ENCODE measurements around the gene RING1. TPM values are rescaled to one million over a fixed set of nuclear protein-coding genes. Genes with fewer than 3 reads are reported as not detected.

RING1 gene
- total and polyA plus RNA-seq, 2 donors from 2014 or later, result 47.2 to 48.6 TPM

DNA sequence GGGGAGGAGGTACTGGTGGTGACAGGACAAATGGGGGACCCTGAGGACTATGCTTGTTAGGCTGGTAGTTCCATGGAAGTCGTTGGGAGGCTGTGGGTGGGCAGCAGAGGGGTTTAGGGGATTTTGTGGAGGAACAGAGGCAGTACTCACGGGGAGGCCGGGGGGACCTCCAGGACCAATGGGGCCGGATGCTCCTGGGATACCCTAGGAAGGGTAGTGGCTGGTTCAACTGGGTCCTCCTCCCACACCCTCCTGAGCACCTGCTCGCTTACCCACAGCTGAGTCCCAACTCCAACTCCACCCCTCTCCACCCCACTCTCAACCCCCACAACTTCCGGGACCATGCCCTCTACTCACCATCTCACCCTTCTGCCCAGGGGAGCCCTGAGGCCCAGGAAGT, 41.9 kb upstream of the RING1 start:
- intact Hi-C loops (cut with DNase I), result no loop called here
- Histone ChIP-seq H3K4me3 (ENCODE audit: low read length in 3 of 3) (no peak overlapping the region), H3K27ac (ENCODE audit: low read depth in 2 of 2, low read length in 2 of 2) (no peak overlapping the region), H3K27me3 (ENCODE audit: control insufficient read depth, insufficient read depth, low read length) (no peaks in the 10 kb centered on the region), H3K9ac (ENCODE audit: low read length in 3 of 3) (no peak overlapping the region), H3K36me3 (ENCODE audit: control insufficient read depth in 2 of 3, insufficient read depth in 3 of 3, low read length in 3 of 3) (no peaks in the 10 kb centered on the region), H3K9me3 (ENCODE audit: control insufficient read depth in 2 of 3, insufficient read depth in 1 of 3, low read length in 3 of 3) (no peaks in the 10 kb centered on the region), H3K4me1 (ENCODE audit: control insufficient read depth in 2 of 3, insufficient read depth in 2 of 3, low read depth in 1 of 3, low read length in 3 of 3) (peaks cover 0 to 4% (median 0%) of the 10 kb centered on the region in 3 donors)
- FAIRE-seq (no peak), DNase-seq (no peak)
- TF ChIP-seq CTCF (IDR thresholded peaks at IDR 0.05; ENCODE audit: borderline replicate concordance, extremely low read depth, insufficient read depth), result no peak

DNA sequence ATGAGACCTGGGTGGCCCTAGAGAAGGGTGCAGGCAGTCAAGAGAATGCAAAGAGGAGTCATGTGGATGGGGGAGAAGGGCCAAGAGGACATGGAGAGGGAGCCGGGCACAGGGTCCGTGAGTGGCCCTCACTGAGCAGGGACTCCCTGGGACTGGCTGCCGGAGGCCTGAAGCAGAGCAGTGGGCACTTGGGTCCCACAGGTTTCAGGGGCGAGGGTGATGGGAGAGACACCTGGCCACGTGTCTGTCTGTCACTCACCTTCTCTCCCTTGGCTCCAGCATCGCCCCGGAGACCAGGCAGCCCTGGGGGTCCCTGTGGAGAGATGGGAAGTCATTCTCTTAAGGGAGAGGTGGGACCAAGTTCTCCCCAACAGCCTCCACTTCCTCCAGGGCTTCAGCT, 41.5 kb upstream of the RING1 start:
- H3K4me1 ChIP-seq (ENCODE audit: control insufficient read depth in 2 of 3, insufficient read depth in 2 of 3, low read depth in 1 of 3, low read length in 3 of 3), result peaks cover 0 to 3% (median 0%) of the 10 kb centered on the region in 3 donors
- DNase-seq (no peak), FAIRE-seq (no peak)
- no peak overlapping the region for H3K27ac ChIP-seq (ENCODE audit: low read depth in 2 of 2, low read length in 2 of 2)
- no peaks in the 10 kb centered on the region for H3K36me3 ChIP-seq (ENCODE audit: control insufficient read depth in 2 of 3, insufficient read depth in 3 of 3, low read length in 3 of 3)
- H3K27me3 ChIP-seq (ENCODE audit: control insufficient read depth, insufficient read depth, low read length), result no peaks in the 10 kb centered on the region
- intact Hi-C loops (cut with DNase I), result no loop called here
- no peaks in the 10 kb centered on the region for H3K9me3 ChIP-seq (ENCODE audit: control insufficient read depth in 2 of 3, insufficient read depth in 1 of 3, low read length in 3 of 3)
- no peak for TF ChIP-seq CTCF (IDR thresholded peaks at IDR 0.05; ENCODE audit: borderline replicate concordance, extremely low read depth, insufficient read depth)
- no peak overlapping the region for H3K4me3 ChIP-seq (ENCODE audit: low read length in 3 of 3)
- H3K9ac ChIP-seq (ENCODE audit: low read length in 3 of 3), result no peak overlapping the region

GRCh38 chr6:33167374-33168283, 40.7 kb upstream of the RING1 start:
- H3K9ac ChIP-seq (ENCODE audit: low read length in 3 of 3), result no peak overlapping the region
- no peak for TF ChIP-seq CTCF (IDR thresholded peaks at IDR 0.05; ENCODE audit: borderline replicate concordance, extremely low read depth, insufficient read depth)
- H3K4me3 ChIP-seq (ENCODE audit: low read length in 3 of 3), result no peak overlapping the region
- FAIRE-seq (no peak), DNase-seq (no peak)
- H3K27ac ChIP-seq (ENCODE audit: low read depth in 2 of 2, low read length in 2 of 2), result no peak overlapping the region
- no peaks in the 10 kb centered on the region for H3K36me3 ChIP-seq (ENCODE audit: control insufficient read depth in 2 of 3, insufficient read depth in 3 of 3, low read length in 3 of 3)
- intact Hi-C loops (cut with DNase I), result no loop called here
- no peaks in the 10 kb centered on the region for H3K9me3 ChIP-seq (ENCODE audit: control insufficient read depth in 2 of 3, insufficient read depth in 1 of 3, low read length in 3 of 3)
- H3K4me1 ChIP-seq (ENCODE audit: control insufficient read depth in 2 of 3, insufficient read depth in 2 of 3, low read depth in 1 of 3, low read length in 3 of 3), result no peaks in the 10 kb centered on the region
- no peaks in the 10 kb centered on the region for H3K27me3 ChIP-seq (ENCODE audit: control insufficient read depth, insufficient read depth, low read length)
